Activated effector memory CD4-positive, alpha-beta T cell treated with anti-CD3 and anti-CD28 coated beads, Interleukin-2, amount 50 U/mL, for 16 hours (primary cell): ENCODE measurements around the gene OR1F1.
A peak's percentile ranks its signal among the peaks of the same experiment; 100 is the strongest.

ENCODE experiments used
- DNase-seq: peaks from one replicate; pipeline ENCODE4 v3.0.0-alpha.2; 2020

Gene OR1F1

GRCh38 chr16:3207086-3207953 lies 19.3 kb downstream of the OR1F1 start:
- DNase-seq, result no peak

GRCh38 chr16:3212006-3212405 lies 24.0 kb downstream of the OR1F1 start:
- DNase-seq, result no peak

DNA sequence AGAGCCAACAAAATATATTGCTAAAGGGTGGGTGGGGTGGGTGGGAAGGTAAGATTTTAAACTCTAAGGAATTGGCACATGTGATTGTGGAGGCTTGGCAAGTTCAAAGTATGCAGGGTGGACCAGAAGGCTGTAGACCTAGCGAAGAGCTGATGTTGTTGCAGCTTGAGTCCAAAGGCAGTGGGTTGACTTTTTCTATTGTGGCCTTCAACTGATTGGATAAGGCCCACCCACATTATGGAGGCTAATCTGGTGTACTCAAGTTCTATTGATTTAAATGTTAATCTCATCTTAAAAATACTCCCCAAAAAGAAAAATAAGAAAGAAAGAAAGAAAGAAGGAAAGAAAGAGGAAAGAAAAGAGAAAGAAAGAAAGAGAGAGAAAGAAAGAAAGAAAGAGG lies 24.6 kb downstream of the OR1F1 start:
- no peak for DNase-seq

DNA sequence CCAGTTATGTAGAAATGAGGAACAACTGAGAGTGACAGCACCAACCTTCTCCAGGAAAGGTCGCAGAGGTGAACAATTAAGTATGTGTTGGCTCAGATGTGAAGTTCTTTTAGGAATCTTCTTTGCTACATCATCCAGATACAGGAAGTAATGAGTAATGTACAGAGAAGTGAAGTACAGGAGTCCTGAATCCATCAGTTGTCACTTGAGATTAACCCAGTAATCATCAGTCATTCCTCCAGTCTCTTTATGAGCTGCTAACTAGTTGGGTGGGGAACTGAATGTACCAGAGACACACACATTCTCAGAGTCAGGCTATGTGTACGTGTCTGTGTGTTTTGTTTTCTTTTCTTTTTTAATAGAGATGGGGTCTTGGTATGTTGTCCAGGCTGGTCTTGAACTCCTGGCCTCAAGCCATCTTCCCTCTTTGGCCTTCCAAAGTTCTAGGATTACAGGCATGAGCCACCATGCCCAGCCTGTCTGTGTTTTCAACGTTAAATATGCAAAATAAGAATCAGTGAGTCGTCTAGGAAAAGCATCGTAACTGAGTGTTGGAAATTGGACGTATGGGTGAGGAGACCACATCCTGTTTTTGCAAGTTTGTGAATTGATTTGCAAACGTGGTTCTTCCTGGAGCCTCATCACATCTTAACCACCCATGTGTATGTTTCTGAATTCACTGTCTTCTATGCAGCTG lies 27.0 kb downstream of the OR1F1 start:
- DNase-seq, result no peak

- peak; percentile 63 for DNase-seq
Observed at GRCh38 chr16:3215601-3216262, 27.7 kb downstream of the OR1F1 start.

DNA sequence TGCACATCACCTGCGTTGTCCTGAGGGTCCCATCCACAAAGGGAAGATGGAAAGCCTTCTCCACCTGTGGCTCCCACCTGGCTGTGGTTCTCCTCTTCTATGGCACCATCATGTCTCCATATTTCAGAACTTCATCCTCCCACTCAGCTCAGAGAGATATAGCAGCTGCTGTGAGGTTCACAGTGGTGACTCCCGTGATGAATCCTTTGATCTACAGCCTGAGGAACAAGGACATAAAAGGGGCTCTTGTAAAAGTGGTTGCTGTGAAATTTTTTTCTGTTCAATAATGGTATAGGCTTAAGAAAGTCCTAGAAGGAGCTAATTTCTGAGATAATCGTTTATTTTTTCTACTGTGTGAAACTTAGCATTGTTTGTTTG lies 28.2 kb downstream of the OR1F1 start:
- no peak for DNase-seq

GRCh38 chr16:3220839-3221238 lies 32.8 kb downstream of the OR1F1 start:
- no peak for DNase-seq

- no peak for DNase-seq
Observed at GRCh38 chr16:3223913-3224515, 36.0 kb downstream of the OR1F1 start.

- DNase-seq, result no peak
Observed at GRCh38 chr16:3234543-3234856, 46.5 kb downstream of the OR1F1 start.

DNA sequence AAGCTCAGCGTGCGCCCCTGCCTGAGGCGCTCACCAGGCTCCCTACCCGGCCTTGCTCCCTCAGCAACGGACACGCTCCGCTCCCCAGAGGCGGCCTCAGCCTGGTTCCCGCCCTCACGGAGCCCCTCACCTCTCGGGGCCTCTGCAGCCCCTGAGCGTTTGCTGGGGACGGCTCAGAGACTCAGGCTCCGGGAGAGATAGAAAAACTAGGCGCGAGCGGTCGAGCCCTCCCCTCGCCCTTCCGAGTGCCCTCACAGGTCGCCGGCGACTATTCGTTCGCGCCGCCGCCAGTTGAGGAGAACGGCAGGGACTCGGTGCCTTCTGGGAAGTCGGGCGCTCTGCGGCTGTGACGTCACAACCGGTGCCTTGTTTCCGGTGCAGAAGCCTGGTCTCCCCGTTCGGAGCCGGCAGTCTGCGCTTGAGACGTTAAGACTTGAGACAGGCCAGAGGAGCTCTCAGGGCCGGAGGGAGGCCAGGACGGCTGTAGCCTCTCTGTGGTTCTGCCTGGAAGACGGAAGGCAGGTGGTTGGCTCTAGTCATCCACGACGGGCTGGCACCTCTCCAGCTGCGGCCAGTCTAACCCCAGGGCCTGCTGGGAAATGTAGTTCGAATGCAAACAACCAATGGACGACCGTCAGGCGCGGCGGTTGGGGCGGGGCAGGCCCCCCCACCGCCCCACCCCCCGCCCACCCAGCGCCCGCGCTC lies 47.0 kb downstream of the OR1F1 start, which contains the start of gene ZNF200:
TSS of gene ZNF200 (minus strand) at position 302 of the 705 bp plus-strand sequence. CDS start 1,403 bp downstream, outside the sequence.
- DNase-seq, result peak; percentile 97

DNA sequence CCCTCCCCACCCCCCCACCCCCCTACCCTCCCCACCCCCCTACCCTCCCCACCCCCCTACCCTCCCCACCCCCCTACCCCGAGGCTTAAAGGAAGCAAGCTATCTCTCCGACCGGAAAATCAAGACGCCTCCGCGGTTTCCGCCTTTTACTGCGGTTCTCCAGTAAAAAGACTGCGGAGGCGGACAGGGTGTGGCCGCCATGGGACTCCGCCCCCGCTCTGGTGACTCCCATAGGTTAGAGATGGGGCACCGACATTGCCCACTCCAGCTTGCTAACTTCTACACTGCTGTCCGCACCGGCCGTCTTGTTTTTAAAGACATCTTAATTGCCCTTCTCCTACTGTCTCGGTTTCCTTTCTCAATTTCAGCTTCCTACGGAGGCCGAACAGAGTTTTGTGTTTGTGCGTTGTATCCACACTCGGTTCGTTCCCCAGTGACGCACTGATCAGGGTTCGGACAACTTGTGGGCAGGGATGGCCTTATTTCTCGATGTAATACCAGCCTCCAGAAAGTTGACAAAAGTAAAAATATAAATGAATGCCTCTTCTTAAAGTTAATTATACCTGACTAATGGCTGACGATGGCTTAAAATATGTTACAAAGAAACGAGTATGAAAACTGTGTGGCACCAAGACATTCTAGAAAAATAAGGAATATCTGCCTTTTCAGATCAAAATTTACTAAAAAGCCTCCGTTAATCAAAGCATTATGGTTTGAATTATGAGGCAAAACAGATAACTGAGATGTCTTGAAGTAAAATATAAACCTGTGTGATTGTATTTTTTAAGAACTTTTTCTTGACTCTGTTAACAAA lies 48.1 kb downstream of the OR1F1 start:
- peak; percentile 81 for DNase-seq

GRCh38 chr16:3241761-3242160 lies 53.8 kb downstream of the OR1F1 start:
- DNase-seq, result no peak

DNA sequence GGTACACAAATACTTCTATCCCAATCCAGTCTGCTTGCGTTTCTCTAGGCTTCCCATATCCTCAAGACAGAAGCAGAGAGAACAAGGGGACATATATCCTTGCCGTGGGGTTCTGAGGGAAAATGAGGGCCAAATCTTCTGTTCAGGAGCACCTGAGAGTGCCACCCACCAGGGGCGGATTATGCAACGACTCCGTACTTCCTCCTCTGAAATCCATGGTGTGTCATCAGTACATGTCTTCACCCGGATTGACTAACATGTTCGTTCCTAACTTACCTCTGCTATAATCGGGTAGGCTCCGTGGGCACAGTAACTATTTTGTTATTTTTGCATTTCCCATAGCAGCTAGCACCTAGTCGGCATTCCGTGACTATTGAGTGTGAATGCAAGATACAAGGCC lies 54.7 kb downstream of the OR1F1 start:
- DNase-seq, result no peak

GRCh38 chr16:3243882-3244281 lies 55.9 kb downstream of the OR1F1 start:
- DNase-seq, result no peak

GRCh38 chr16:3246002-3246401 lies 58.0 kb downstream of the OR1F1 start:
- DNase-seq, result no peak

DNA sequence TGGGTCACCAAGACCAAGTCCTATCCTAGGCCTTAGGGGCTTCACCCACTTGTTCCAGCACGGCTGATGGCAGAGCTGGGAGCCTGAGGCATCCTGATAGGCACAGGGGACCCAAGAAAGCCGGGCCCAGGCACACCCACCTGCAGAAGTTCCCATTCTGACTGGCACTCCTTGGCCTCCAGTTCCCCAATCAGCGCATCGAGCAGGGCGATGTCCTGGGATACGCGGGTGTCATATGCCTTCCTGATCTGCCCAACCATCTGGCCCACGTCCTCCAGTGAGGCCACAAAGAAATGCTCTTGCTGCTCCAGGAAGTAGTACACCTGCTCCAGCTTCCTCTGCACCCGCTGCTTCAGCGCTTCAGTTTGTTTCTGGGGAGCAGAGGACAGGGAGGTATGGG lies 58.9 kb downstream of the OR1F1 start:
- no peak for DNase-seq

- DNase-seq, result no peak
Observed at GRCh38 chr16:3248596-3248995, 60.6 kb downstream of the OR1F1 start.

DNA sequence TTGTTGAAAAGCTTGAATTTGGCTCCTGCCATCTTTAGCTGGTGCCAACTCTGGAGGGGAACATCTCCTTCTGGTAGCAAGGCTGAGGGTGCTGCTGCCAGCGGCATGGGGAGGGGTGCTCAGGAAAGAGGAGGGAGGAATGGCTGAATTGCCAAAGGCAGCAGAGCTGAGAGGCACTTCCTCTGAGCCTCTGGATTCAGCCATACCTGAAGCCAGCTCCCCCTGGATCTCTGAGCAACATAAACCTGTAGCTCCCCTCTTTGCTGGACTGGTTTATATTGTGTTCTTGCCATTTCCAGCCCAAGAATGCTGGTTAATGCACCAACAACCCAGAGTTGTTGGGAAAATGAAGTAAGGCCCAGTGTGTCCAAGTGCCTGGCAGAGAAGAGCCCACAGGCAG lies 61.0 kb downstream of the OR1F1 start:
- DNase-seq, result no peak

DNA sequence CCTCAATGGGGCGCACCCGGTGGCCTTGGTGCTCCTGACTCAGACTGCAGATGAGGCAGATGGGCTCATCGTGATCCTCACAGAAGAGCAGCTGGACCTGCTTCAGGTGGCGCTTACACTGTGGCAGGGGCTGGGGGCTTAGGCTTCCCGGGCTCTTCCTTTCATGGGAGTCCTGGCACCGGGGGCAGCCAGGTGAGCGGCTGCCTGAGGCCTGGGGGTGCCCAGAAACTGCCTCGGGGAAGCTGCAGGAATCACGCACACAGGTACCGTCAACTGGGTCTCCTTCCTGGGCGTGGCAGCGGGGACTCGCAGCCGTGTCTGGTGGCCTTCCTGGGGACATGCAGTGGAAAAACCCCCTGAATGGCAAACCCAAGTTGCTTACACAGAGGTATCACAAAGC lies 61.4 kb downstream of the OR1F1 start:
- DNase-seq, result no peak

DNA sequence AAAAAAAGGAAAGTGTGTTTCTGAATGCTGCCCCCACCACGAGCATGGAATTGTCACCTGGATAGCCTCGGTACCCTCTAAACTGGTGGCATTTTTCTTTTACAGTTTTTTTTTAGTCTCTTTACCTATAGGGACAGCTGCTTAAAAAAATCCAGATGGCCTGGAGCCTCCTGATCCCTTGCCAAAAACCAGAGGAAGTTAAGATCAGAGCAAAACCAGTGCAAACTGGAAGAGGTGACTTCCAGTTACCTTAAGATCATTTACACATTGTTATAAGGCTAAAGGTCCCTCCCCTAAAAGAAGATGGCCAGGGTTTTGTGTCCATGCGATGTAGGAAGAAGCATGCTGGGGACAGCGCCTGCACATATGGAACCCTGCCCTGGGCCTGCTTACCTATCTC lies 65.0 kb downstream of the OR1F1 start:
- DNase-seq, result no peak

GRCh38 chr16:3254309-3254708 lies 66.3 kb downstream of the OR1F1 start:
- DNase-seq, result no peak
